Esophagus (tissue), 2 donors: Measurements from ENCODE around the gene APOL3. TPM values are rescaled to one million over a fixed set of nuclear protein-coding genes. Genes with fewer than 3 reads are reported as not detected.
"Not testable (repeated sequence)": the region's sequence is repeated elsewhere in the genome, so short reads cannot be mapped to it uniquely, and the experiment has no call there.

Experiments used
- H3K27ac ChIP-seq, 2 donors: one replicate each; pipeline ENCODE4 v1.5.1; 2013; ENCODE audit warnings: low read depth in 2 of 2, mild to moderate bottlenecking in 2 of 2, inconsistent platforms in 1 of 2, low read length in 1 of 2, moderate library complexity in 1 of 2
- H3K27me3 ChIP-seq, 2 donors: one replicate each; pipeline ENCODE4 v1.6.1; 2013; ENCODE audit warnings: low read length in 2 of 2, control low read depth in 1 of 2, mild to moderate bottlenecking in 1 of 2; ENCODE audit not compliant: insufficient read depth in 2 of 2, control insufficient read depth in 1 of 2
- H3K36me3 ChIP-seq, 2 donors: one replicate each; pipeline ENCODE4 v1.6.1; 2013; ENCODE audit warnings: low read length in 1 of 2; ENCODE audit not compliant: control insufficient read depth in 2 of 2, insufficient read depth in 2 of 2
- H3K4me1 ChIP-seq, 2 donors: one replicate each; pipeline ENCODE4 v1.6.1; 2013; ENCODE audit warnings: low read length in 1 of 2; ENCODE audit not compliant: control insufficient read depth in 2 of 2, insufficient read depth in 2 of 2
- H3K4me3 ChIP-seq, 2 donors: one replicate each; pipeline ENCODE4 v1.5.1; 2013; ENCODE audit warnings: low read length in 2 of 2, mild to moderate bottlenecking in 2 of 2, low read depth in 1 of 2, moderate library complexity in 1 of 2
- H3K9me3 ChIP-seq, 2 donors: one replicate each; pipeline ENCODE4 v1.6.1; 2013; ENCODE audit warnings: mild to moderate bottlenecking in 2 of 2, low read depth in 1 of 2, low read length in 1 of 2, moderate library complexity in 1 of 2; ENCODE audit not compliant: control insufficient read depth in 2 of 2, insufficient read depth in 1 of 2
- WGBS, 2 donors: extraction: QIAGEN DNeasy Blood & Tissue Kit; methylation state at CpG; one replicate each; pipeline ENCODE4 v1.1.7; 2013; 5-methylcytosine and 5-hydroxymethylcytosine counted together
- polyA plus RNA-seq, 2 donors: library from polyadenylated mRNA; stranded (reverse); fragments of 200-250 nt; gene quantifications; one replicate each; pipeline ENCODE4 v1.2.3, GENCODE V29; 2013
- donor health status: healthy with polysubstance abuse.
- donor health status: Bipolar disorder and iron deficiency.

Gene APOL3
- polyA plus RNA-seq, 2 donors = 10.2 to 10.6 TPM

DNA sequence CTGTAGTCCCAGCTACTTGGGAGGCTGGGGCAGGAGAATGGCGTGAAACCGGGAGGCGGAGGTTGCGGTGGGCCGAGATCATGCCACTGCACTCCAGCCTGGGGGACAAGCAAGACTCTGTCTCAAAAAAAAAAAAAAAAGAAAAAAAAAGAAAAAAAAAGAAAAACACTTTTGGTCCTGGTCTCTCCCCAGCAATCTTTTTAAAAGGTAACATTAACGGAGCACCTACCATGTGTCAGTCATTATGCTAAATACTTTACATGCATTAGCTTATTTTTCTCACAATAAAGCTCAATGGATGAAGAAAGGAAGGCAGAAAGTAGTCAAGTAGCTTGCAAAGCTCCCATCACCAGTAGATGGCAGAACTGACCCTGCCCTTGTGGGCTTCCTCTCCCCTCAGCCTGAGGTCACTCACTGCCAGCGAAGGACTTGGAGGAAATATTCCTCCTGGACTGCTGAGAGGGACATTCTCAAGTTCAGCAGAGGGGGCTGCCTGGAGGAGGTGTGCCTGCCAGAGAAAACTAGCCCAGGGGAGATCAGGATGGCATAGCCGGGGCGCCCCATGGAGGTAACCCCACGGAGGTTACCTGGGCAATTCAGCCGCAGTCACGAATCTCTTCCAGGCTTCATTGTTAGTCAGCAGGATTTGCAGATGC lies 15.5 kb downstream of the APOL3 start:
- 54 to 72% methylated on average over 12 of the region's 12 CpGs for WGBS, 2 donors
- Histone ChIP-seq H3K27me3 (no peaks in the 10 kb centered on the region), H3K36me3 (peaks cover 4 to 28% of the 10 kb centered on the region in 2 donors), H3K4me3 (no peak overlapping the region), H3K9me3 (no peaks in the 10 kb centered on the region), H3K27ac (no peak overlapping the region), H3K4me1 (no peaks in the 10 kb centered on the region)

DNA sequence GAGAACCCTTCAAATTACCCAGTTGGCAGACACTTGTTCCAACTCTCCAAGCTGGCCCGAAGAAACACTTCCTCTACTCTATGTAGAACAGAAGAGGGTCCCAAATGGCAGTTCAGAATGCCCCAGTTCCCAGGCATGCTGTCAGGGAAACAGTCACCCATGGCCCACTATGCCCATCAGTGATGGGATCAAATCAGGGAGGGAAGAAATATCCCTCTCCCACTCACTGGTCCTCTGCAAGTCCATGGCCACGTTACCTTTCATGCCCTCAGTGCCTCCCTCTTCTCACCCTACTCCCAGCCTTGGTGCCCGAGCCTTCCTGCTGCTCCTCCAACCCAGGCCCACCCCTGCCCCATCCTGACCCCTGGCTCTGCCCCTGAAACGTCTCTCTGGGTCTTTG lies 16.6 kb downstream of the APOL3 start:
- 77 to 79% methylated on average over 4 of the region's 4 CpGs for WGBS, 2 donors
- no peak overlapping the region for H3K4me3 ChIP-seq
- peaks cover 4 to 28% of the 10 kb centered on the region in 2 donors for H3K36me3 ChIP-seq
- no peaks in the 10 kb centered on the region for H3K9me3 ChIP-seq
- no peak overlapping the region for H3K27ac ChIP-seq
- H3K4me1 ChIP-seq = no peaks in the 10 kb centered on the region
- H3K27me3 ChIP-seq = no peaks in the 10 kb centered on the region

DNA sequence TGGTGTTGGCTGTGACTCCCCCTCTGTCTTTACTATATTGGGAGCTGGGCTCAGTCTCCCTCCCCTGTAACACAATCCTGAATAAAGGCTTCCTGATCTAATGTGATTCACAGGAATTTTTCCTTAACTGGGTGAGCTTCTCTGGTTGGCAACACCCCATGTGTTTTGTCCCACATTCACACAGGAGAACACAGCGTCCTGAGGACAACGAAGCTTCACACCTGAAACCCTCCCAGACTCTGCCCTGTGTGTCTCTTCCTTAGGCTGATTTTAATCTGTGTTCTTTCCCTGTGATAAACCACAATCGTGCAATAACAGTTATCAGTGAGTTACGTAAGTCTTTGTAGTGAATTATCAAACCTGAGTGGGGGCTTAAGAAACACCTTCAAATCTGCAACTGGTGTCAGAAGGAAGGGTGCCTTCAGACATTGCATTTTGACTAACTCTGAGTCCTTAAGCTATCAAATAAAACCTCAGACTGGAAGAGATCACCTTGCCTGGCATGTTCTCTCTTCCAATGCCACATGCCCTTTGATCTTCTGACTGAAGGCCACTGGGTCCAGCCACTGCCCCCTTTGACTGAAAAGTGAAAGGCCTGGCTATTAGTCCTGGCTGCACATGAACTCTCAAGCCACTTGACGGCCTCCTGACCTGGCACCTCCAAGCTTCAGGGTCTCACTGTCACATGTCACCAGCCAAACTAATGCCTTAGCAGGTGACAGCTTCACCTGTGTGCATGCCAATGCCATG lies 17.3 kb downstream of the APOL3 start:
- H3K36me3 ChIP-seq = peaks cover 4 to 24% of the 10 kb centered on the region in 2 donors
- H3K27me3 ChIP-seq = no peaks in the 10 kb centered on the region
- H3K9me3 ChIP-seq = no peaks in the 10 kb centered on the region
- no peak overlapping the region for H3K4me3 ChIP-seq
- WGBS, 2 donors = 63 to 79% methylated on average over 5 of the region's 5 CpGs
- no peak overlapping the region for H3K27ac ChIP-seq
- H3K4me1 ChIP-seq = no peaks in the 10 kb centered on the region

DNA sequence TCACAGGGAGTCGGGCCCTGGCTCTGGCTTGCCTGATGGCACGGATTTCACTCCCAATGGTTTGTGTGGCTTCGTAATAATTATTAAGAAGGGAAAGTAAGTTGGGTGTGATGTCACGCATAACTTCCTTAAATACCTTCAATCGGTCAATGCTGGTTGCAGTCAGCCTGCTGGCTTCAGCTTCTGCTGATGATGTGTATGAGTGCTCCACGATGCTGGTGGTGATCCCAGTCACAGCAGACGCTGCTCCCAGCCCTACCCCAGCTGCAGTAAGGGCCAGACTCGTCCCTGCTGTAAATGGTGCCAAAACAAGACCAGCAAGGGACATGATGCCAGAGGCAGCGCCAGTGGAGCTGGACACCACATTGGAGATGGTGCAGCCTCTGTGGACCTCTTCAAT lies 19.1 kb downstream of the APOL3 start:
- no peaks in the 10 kb centered on the region for H3K9me3 ChIP-seq
- 85 to 87% methylated on average over 9 of the region's 9 CpGs for WGBS, 2 donors
- peaks cover 4 to 22% of the 10 kb centered on the region in 2 donors for H3K36me3 ChIP-seq

DNA sequence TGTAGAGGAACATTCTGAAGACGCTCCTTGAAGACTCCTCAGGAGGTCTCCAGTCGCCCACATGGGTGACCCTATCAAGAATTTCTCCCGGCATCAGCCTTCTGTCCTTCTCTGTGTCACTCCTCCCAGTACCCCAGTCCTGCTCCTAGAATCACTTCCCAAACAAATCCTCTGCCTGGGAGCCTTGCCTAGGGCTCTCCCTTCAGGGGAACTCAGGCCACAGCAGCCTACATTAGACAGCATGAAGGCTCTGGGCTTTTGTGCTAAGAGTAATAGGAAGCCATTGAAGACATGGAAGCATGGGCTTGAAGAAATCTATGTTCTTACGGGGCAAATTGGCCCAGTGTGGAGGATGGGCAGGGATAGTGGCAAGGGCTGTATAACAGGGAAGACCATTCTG lies 21.8 kb downstream of the APOL3 start:
- not testable (repeated sequence) for H3K4me3 ChIP-seq, H3K27ac ChIP-seq, H3K9me3 ChIP-seq, H3K4me1 ChIP-seq, H3K27me3 ChIP-seq
- H3K36me3 ChIP-seq = peaks cover 0 to 19% of the 10 kb centered on the region in 2 donors
- 83 to 93% methylated on average over 1 of the region's 4 CpGs for WGBS, 2 donors

More for the DNA sequence above, 19.1 kb downstream of the APOL3 start:
- no peaks in the 10 kb centered on the region for H3K4me1 ChIP-seq
- H3K4me3 ChIP-seq = no peak overlapping the region
- no peaks in the 10 kb centered on the region for H3K27me3 ChIP-seq
- no peak overlapping the region for H3K27ac ChIP-seq

DNA sequence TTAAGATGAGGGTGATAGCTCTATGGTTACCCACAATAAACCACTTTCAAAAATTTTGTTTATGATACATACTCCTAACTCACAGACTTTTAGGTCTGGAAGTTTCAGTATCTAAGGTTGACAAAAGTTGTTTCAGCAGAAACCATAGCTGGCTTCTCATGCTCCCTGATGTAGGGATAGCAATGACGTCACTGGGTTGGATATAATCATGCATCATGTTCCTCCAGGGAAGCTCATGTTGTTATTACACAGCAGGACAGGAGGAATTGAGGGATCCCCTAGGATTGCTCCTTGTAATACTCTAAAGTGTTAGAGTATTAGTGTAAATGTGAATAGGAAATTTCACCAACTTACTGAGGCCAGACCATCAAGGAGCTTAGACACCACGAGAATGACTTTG lies 23.6 kb downstream of the APOL3 start:
- H3K4me3 ChIP-seq = no peak overlapping the region
- H3K27me3 ChIP-seq = no peaks in the 10 kb centered on the region
- H3K4me1 ChIP-seq = no peaks in the 10 kb centered on the region
- peaks cover 0 to 14% of the 10 kb centered on the region in 2 donors for H3K36me3 ChIP-seq
- no peaks in the 10 kb centered on the region for H3K9me3 ChIP-seq
- 81 to 88% methylated on average over 2 of the region's 2 CpGs for WGBS, 2 donors
- H3K27ac ChIP-seq = peak overlapping the region in 1 of 2 donors; percentile 40

DNA sequence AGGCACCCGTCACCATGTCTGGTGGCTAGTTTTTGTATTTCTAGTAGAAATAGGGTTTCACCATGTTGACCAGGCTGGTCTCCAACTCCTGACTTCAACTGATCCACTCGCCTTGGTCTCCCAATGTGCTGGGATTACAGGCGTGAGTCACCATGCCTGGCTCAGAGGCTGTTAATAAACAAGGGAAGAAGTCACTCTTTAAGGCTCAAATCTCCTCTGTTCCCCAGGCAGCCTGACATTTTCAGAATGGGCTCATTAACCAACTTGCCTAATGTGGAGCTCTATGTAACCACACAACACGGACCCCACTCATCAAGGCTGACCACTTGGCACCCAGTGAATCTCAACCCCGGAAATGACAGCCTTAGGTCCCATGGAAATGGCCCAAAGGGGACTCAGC lies 24.1 kb downstream of the APOL3 start:
- no peaks in the 10 kb centered on the region for H3K4me1 ChIP-seq
- no peaks in the 10 kb centered on the region for H3K9me3 ChIP-seq
- peak overlapping the region in 1 of 2 donors; percentile 40 for H3K27ac ChIP-seq
- no peaks in the 10 kb centered on the region for H3K27me3 ChIP-seq
- 60 to 74% methylated on average over 5 of the region's 5 CpGs for WGBS, 2 donors
- H3K36me3 ChIP-seq = peaks cover 0 to 11% of the 10 kb centered on the region in 2 donors
- H3K4me3 ChIP-seq = no peak overlapping the region

DNA sequence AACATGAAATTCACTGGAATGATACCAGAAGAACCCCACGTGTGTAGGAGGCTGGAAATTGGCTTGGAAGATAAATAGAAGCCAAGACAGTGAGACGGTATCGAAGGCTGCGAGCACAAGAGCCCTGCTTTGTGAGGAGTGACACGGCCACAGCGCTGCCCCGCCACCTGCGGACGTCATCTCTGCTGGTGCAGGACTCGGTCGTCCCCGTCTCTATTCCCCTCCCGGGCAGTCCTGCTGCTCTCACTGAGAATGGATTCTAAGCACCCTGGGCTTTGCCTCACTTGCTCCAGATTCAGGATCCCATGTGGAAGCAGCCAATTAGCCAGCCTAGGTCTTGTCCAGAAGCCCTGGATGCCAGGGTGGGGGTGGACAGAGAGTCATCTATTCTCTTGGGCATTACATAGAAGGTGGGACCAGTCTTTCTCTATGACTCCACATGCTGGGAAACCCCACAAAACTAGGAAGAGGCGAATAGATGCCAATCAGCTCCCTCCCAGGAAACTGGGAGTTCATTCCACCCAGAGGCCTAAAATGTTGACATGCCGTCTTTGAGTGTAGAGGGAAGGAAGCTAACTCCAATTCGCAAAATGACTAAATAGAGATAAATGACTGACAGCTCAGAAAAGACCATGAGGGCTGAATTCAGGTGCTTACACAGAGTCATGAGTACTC lies 25.1 kb downstream of the APOL3 start:
- no peaks in the 10 kb centered on the region for H3K9me3 ChIP-seq
- no peaks in the 10 kb centered on the region for H3K27me3 ChIP-seq
- H3K4me3 ChIP-seq = no peak overlapping the region
- peaks cover 0 to 1% of the 10 kb centered on the region in 2 donors for H3K36me3 ChIP-seq
- WGBS, 2 donors = 78 to 83% methylated on average over 16 of the region's 16 CpGs
- H3K27ac ChIP-seq = no peak overlapping the region
- no peaks in the 10 kb centered on the region for H3K4me1 ChIP-seq

DNA sequence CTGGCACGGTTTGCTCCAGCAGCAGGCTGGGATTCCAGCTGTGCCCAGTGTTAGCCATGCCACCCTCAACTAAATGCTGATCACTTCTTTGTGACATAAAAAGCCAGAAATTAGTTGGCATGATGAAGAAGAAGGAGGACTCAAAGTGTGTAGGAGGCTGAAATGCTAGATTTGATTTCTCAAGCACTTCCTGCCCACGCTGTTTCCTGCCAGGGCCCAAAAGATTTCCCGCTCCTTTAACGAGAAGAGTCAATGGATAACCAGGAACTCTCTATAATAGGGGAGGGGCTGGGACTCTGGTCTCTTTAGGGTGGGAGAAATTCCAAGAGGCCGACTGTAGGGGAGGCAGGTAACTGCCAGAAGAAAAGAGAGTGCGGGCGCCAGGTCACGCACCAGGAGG lies 26.4 kb downstream of the APOL3 start:
- Histone ChIP-seq H3K36me3 (no peaks in the 10 kb centered on the region), H3K27ac (no peak overlapping the region), H3K9me3 (no peaks in the 10 kb centered on the region), H3K4me1 (no peaks in the 10 kb centered on the region), H3K27me3 (no peaks in the 10 kb centered on the region), H3K4me3 (no peak overlapping the region)
- WGBS, 2 donors = 67 to 75% methylated on average over 8 of the region's 8 CpGs
